Spleen (tissue), 11 donors: ENCODE measurements around the gene ERAP2. TPM values are rescaled to one million over a fixed set of nuclear protein-coding genes. Genes with fewer than 3 reads are reported as not detected.

Experiments
- DNase-seq: peaks from one replicate; pipeline ENCODE4 v3.0.0-alpha.2; 2020
- H3K27ac ChIP-seq, 8 donors: fragments of 200-600 bp; sonication (generic) in 7 of 8; 1 replicate in 4 of 8; 2 replicates in 4 of 8; pipeline versions ENCODE4 v1.5.0 to v1.8.0; 2016 to 2021; ENCODE audit warnings: inconsistent platforms in 4 of 8, mild to moderate bottlenecking in 4 of 8, moderate library complexity in 1 of 8
- H3K27me3 ChIP-seq, 7 donors: fragments of 200-600 bp; sonication (generic) in 6 of 7; replicated peaks in 1 of 7; 1 replicate in 4 of 7; 2 replicates in 3 of 7; pipeline versions ENCODE4 v1.5.0 to v1.8.0; 2016 to 2021; ENCODE audit warnings: inconsistent platforms in 3 of 7, mild to moderate bottlenecking in 1 of 7
- H3K36me3 ChIP-seq, 6 donors: fragments of 200-600 bp; sonication (generic) in 5 of 6; 1 replicate in 4 of 6; 2 replicates in 2 of 6; pipeline versions ENCODE4 v1.5.0 to v1.8.0; 2016 to 2021; ENCODE audit warnings: inconsistent platforms in 2 of 6
- H3K4me1 ChIP-seq, 6 donors: fragments of 200-600 bp; sonication (generic) in 5 of 6; 1 replicate in 3 of 6; 2 replicates in 3 of 6; pipeline versions ENCODE4 v1.5.0 to v1.8.0; 2016 to 2021; ENCODE audit warnings: inconsistent platforms in 3 of 6
- H3K4me3 ChIP-seq, 8 donors: fragments of 200-600 bp; sonication (generic) in 7 of 8; 1 replicate in 4 of 8; 2 replicates in 4 of 8; pipeline versions ENCODE4 v1.5.0 to v1.8.0; 2016 to 2021; ENCODE audit warnings: inconsistent platforms in 4 of 8, mild to moderate bottlenecking in 4 of 8, moderate library complexity in 2 of 8
- H3K9me3 ChIP-seq, 8 donors: fragments of 200-600 bp; sonication (generic) in 7 of 8; 1 replicate in 4 of 8; 2 replicates in 4 of 8; pipeline versions ENCODE4 v1.5.0 to v1.8.0; 2016 to 2021; ENCODE audit warnings: inconsistent platforms in 4 of 8
- CTCF ChIP-seq, 11 experiments: fragments of 200-600 bp in 7 of 11; fragments of 450-650 bp in 4 of 11; sonication (generic) in 4 of 11; IDR thresholded peaks in 8 of 11; conservative IDR thresholded peaks in 3 of 11; 1 replicate in 7 of 11; 2 replicates in 4 of 11; pipeline versions ENCODE4 v1.4.0 to v1.8.0; 2016 to 2021; ENCODE audit warnings: antibody characterized with exemption in 11 of 11, inconsistent platforms in 4 of 11, mild to moderate bottlenecking in 1 of 11
- POLR2A ChIP-seq, 3 donors: fragments of 450-650 bp; IDR thresholded peaks; one replicate each; pipeline ENCODE4 v1.5.1; 2017; ENCODE audit warnings: antibody characterized with exemption in 3 of 3, mild to moderate bottlenecking in 1 of 3
- POLR2AphosphoS5 ChIP-seq, 3 donors: sonication (generic); formaldehyde crosslinking; IDR thresholded peaks; one replicate each; pipeline ENCODE4 v1.5.1; 2017; ENCODE audit warnings: antibody characterized with exemption in 3 of 3
- WGBS, 5 donors: extraction: QIAGEN DNeasy Blood & Tissue Kit in 3 of 5; methylation state at CpG; one replicate each; pipeline versions ENCODE4 v1.1.5 to v1.1.7; 2013 to 2018; 5-methylcytosine and 5-hydroxymethylcytosine counted together
- intact Hi-C: fragments of 100-400 bp; cut with DNase I; formaldehyde crosslinking; loops from one replicate; pipeline ENCODE4 v1.15.0; 2023; ENCODE audit warnings: low total_unique reads
- polyA plus RNA-seq, 3 donors: library from polyadenylated mRNA; stranded (reverse); fragments of 200-250 nt; gene quantifications; one replicate each; pipeline ENCODE4 v1.2.1, GENCODE V29; 2013
- total RNA-seq, 7 donors: library from RNA; depleted of rRNA in 3 of 7; stranded (reverse); fragments of >200 nt in 3 of 7; fragmentation: NEBNext Ultra II Directional in 4 of 7; extraction: Animal tissue kit (Norgen Biotek cat#: 25700) in 4 of 7; gene quantifications; one replicate each; pipeline versions ENCODE4 v1.1.0 to v1.2.1, GENCODE V29; 2016 to 2021
- donor health status: healthy with polysubstance abuse.
- donor health status: DM: no; HTN: no; CAD: no; lungs with moderate emphysema.
- donor health status: DM: no; HTN: no; CAD: no.
- donor health status: Bipolar disorder and iron deficiency.
- donor health status: healthy.
- donor health status: DM: no; HTN: no; CAD: no.
- donor health status: DM: yes; HTN: yes; CAD: no.

Gene ERAP2
- total and polyA plus RNA-seq, 10 donors, result 10.6 to 91.8 (median 56.6) TPM

DNA sequence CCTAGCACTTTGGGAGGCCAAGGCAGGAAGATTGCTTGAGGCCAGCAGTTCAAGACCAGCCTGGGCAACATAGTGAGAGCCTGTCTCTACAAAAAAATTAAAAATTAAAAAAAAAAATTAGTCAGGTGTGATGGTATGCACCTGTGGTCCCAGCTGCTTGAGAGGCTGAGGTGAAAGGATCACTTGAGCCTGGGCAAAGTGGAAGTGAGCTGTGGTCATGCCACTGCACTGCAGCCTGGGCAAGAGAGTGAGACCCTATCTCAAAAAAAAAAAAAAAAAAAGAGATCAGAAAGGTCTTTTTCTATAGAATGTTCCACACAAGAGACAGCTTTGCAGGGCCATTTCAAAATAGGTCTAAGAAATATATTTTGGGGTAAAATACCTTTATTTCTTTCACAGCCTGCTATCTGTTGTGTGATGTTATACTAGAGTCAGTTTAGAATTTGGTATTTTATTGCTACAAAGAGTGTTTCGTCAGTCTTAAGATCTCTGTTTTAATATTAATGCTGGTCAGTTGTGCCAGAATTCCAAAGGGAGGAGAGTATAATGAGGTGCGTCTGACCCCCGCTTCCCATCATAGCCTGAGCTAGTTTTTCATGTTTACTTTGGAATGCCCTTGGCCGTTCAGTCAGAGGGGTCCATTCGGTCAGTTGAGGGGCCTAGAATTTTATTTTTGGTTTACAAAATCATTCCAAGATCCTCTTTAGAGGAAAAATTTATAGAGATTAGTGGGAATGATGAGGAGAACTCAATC is 69.0 kb downstream of the ERAP2 start:
- H3K4me3 ChIP-seq, result no peak overlapping the region
- DNase-seq, result no peak
- TF ChIP-seq POLR2A (IDR thresholded peaks at IDR 0.05) (no peak), CTCF (IDR thresholded peaks at IDR 0.05 in 8 of 11, conservative IDR thresholded peaks at IDR 0.05 in 3 of 11) (no peak), POLR2AphosphoS5 (IDR thresholded peaks at IDR 0.05) (no peak)
- peaks cover 11 to 97% (median 49%) of the 10 kb centered on the region in 6 donors for H3K4me1 ChIP-seq
- WGBS, 5 donors, result 57 to 93% (median 90%) methylated on average over 5 of the region's 5 CpGs
- H3K27me3 ChIP-seq, result no peaks in the 10 kb centered on the region
- peaks cover 0 to 9% (median 0%) of the 10 kb centered on the region in 6 donors for H3K36me3 ChIP-seq
- intact Hi-C loops, result no loop called here
- H3K9me3 ChIP-seq, result no peaks in the 10 kb centered on the region
- no peak overlapping the region for H3K27ac ChIP-seq

- Histone ChIP-seq H3K4me3 (no peak overlapping the region), H3K27ac (no peak overlapping the region), H3K9me3 (no peaks in the 10 kb centered on the region), H3K27me3 (no peaks in the 10 kb centered on the region), H3K36me3 (peaks cover 0 to 9% (median 0%) of the 10 kb centered on the region in 6 donors), H3K4me1 (peaks cover 11 to 94% (median 43%) of the 10 kb centered on the region in 6 donors)
- WGBS, 5 donors, result 93 to 95% (median 94%) methylated on average over 3 of the region's 3 CpGs
- TF ChIP-seq POLR2A (IDR thresholded peaks at IDR 0.05), result no peak
- no peak for TF ChIP-seq POLR2AphosphoS5 (IDR thresholded peaks at IDR 0.05)
- TF ChIP-seq CTCF (IDR thresholded peaks at IDR 0.05 in 8 of 11, conservative IDR thresholded peaks at IDR 0.05 in 3 of 11), result no peak
- DNase-seq, result no peak
- intact Hi-C loops, result no loop called here
These were observed 70.1 kb downstream of the ERAP2 start for GRCh38 chr5:96946381-96946780.

DNA sequence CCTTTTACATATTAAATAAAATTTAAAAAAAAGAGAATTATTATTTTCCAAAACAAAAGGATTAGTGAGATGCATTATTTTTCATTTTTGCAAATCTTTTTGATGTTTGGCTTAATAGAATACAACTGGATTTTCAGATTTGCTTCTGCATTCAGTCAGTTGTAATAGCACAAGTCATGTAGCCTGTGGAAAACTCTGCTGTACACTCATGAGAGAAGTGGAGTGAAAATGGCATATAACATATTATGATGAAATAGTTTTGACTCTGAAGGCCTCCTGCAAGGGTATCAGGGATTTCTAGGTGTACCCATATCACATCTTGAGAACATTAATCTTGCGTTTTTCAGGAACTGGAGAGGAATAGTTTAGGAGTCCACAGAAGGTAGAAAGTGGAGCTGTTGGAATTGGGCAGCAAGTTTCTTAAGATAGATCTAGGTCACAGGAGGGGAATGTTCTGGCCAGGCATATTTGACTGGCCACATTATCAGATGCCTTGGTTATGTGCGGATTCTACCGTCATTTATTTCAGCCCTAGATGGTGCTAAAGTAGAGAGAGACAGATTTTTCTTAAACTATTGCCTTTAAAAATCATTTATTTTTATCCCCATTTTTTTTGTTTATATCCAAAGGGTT is 75.9 kb downstream of the ERAP2 start:
- TF ChIP-seq CTCF (IDR thresholded peaks at IDR 0.05 in 8 of 11, conservative IDR thresholded peaks at IDR 0.05 in 3 of 11) (no peak), POLR2AphosphoS5 (IDR thresholded peaks at IDR 0.05) (no peak), POLR2A (IDR thresholded peaks at IDR 0.05) (no peak)
- no peak overlapping the region for H3K4me3 ChIP-seq
- H3K36me3 ChIP-seq, result no peaks in the 10 kb centered on the region
- H3K9me3 ChIP-seq, result no peaks in the 10 kb centered on the region
- H3K27ac ChIP-seq, result no peak overlapping the region
- no peaks in the 10 kb centered on the region for H3K27me3 ChIP-seq
- DNase-seq, result no peak
- intact Hi-C loops, result no loop called here
- peaks cover 0 to 92% (median 36%) of the 10 kb centered on the region in 6 donors for H3K4me1 ChIP-seq
- WGBS, 5 donors, result 94 to 97% (median 95%) methylated on average over 3 of the region's 3 CpGs
